Psoas muscle (tissue), 8 donors: ENCODE data around the gene ZMYND11. TPM values are rescaled to one million over a fixed set of nuclear protein-coding genes. Genes with fewer than 3 reads are reported as not detected.
A peak's percentile ranks its signal among the peaks of the same experiment; 100 is the strongest.

Experiments used
- ATAC-seq, 4 donors: fragments of 200-7000 bp; cut with Tn5 transposase; one replicate each; pipeline ENCODE4 v1.9.1; 2020; ENCODE audit warnings: moderate library complexity in 3 of 4, mild to moderate bottlenecking in 2 of 4
- DNase-seq, 2 donors: peaks; one replicate each; pipeline ENCODE4 v3.0.0-alpha.2; 2020
- H3K27ac ChIP-seq: fragments of 200-600 bp; one replicate; pipeline ENCODE4 v1.8.0; 2022
- H3K27me3 ChIP-seq, 3 donors: fragments of 200-600 bp in 1 of 3; one replicate each; pipeline versions ENCODE4 v1.6.1 to v1.8.0; 2013 to 2022; ENCODE audit warnings: low read length in 2 of 3, mild to moderate bottlenecking in 2 of 3, moderate library complexity in 1 of 3; ENCODE audit not compliant: insufficient read depth in 3 of 3
- H3K36me3 ChIP-seq, 2 donors: fragments of 200-600 bp in 1 of 2; one replicate each; pipeline versions ENCODE4 v1.6.1 to v1.8.0; 2013 to 2022; ENCODE audit warnings: low read depth in 1 of 2, mild to moderate bottlenecking in 1 of 2, moderate library complexity in 1 of 2; ENCODE audit not compliant: insufficient read depth in 1 of 2
- H3K4me1 ChIP-seq: fragments of 200-600 bp; one replicate; pipeline ENCODE4 v1.8.0; 2022
- H3K4me3 ChIP-seq: fragments of 200-600 bp; one replicate; pipeline ENCODE4 v1.8.0; 2022; ENCODE audit warnings: mild to moderate bottlenecking
- H3K9me3 ChIP-seq: fragments of 200-600 bp; one replicate; pipeline ENCODE4 v1.8.0; 2022
- WGBS, 3 donors: extraction: QIAGEN DNeasy Blood & Tissue Kit; methylation state at CpG; one replicate each; pipeline versions ENCODE4 v1.1.6 to v1.1.7; 2013; 5-methylcytosine and 5-hydroxymethylcytosine counted together
- intact Hi-C, 2 donors: fragments of 100-400 bp; cut with DNase I; formaldehyde crosslinking; loops; one replicate each; pipeline versions ENCODE4 v1.11.0 to v1.14.2; 2022
- polyA plus RNA-seq, 3 donors: library from polyadenylated mRNA; stranded (reverse); fragments of 200-250 nt; gene quantifications; one replicate each; pipeline ENCODE4 v1.2.3, GENCODE V29; 2013
- total RNA-seq, 4 donors: library from RNA; stranded (reverse); fragmentation: NEBNext Ultra II Directional in 2 of 4; extraction: Animal tissue kit (Norgen Biotek cat#: 25700) in 2 of 4; gene quantifications; one replicate each; pipeline versions ENCODE4 v1.2.1 to v1.2.4, GENCODE V29; 2021 to 2023
- TF ChIP-seq, protein P1 (sequence below): fragments of 200-600 bp; IDR thresholded peaks from one replicate; pipeline ENCODE4 v1.8.0; 2022; ENCODE audit warnings: antibody characterized with exemption
- donor health status: healthy with polysubstance abuse.
- donor health status: DM: no; HTN: no; CAD: no; lungs with moderate emphysema.
- donor health status: Bipolar disorder and iron deficiency.
- donor health status: healthy.
- donor health status: DM: yes; HTN: yes; CAD: no.
- donor health status: DM: no; HTN: no; CAD: no.
- donor health status: DM: no; HTN: no; CAD: no.
- donor health status: DM: yes; HTN: yes; CAD: no.

Gene ZMYND11
- total and polyA plus RNA-seq, 7 donors, result 27.2 to 75.9 (median 60.3) TPM

DNA sequence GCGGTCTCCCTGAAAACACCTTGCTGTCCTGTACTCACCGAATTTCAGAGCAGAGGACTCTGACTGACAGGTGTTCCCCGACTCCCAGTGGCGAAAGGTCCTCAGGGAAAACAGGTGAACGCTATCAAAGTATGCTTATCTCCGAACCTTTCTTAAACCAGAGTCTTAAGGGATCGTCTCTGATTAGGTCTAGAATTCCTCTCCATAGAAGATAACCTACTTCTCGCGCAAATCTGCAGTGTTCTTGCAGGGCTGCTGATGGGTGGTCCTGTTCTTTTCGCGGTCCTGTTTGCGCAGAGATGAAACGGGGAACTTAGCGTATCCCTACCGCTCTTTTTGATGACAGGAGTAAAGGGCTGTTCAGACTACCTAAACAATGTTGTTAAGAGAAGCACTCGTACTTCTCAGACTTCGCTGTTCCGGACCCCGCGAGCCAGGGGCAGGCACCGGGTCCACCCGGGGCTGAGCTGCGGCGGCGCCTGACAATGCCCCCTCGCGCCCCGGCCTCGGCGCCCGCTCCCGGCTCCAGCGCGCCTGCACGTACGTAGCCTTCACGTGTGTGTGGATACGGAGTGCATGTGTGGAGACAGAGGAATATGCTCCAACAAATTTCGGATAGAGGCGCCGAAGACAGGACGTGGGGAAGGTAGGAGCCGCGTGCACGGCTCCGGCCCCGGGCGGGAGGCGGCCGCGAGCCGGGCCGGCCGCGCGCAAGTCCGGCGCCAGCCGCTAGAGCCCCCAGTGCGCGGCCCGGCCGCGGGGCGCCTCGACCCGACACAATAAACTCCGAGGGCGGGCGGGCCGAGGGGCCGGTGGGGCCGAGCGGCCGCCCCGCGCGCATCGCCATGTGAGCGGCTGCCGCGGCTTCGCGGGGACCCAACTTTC, 766 bp upstream of the ZMYND11 start:
- no peaks in the 10 kb centered on the region for H3K27me3 ChIP-seq
- ATAC-seq, result peak; percentile 58 to 69 (median 62)
- H3K4me1 ChIP-seq, result peaks cover 27% of the 10 kb centered on the region
- intact Hi-C loops, result no loop called here
- DNase-seq, result peak; percentile 56 to 71
- H3K9me3 ChIP-seq, result no peaks in the 10 kb centered on the region
- 0 to 1% (median 0%) methylated on average over 51 to 84 of the region's 84 CpGs for WGBS, 3 donors
- peak overlapping the region; percentile 96 for H3K27ac ChIP-seq
- TF ChIP-seq, protein P1, sequence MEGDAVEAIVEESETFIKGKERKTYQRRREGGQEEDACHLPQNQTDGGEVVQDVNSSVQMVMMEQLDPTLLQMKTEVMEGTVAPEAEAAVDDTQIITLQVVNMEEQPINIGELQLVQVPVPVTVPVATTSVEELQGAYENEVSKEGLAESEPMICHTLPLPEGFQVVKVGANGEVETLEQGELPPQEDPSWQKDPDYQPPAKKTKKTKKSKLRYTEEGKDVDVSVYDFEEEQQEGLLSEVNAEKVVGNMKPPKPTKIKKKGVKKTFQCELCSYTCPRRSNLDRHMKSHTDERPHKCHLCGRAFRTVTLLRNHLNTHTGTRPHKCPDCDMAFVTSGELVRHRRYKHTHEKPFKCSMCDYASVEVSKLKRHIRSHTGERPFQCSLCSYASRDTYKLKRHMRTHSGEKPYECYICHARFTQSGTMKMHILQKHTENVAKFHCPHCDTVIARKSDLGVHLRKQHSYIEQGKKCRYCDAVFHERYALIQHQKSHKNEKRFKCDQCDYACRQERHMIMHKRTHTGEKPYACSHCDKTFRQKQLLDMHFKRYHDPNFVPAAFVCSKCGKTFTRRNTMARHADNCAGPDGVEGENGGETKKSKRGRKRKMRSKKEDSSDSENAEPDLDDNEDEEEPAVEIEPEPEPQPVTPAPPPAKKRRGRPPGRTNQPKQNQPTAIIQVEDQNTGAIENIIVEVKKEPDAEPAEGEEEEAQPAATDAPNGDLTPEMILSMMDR, result peak; percentile 33
- peak overlapping the region; percentile 85 for H3K4me3 ChIP-seq
- H3K36me3 ChIP-seq, result no peaks in the 10 kb centered on the region

DNA sequence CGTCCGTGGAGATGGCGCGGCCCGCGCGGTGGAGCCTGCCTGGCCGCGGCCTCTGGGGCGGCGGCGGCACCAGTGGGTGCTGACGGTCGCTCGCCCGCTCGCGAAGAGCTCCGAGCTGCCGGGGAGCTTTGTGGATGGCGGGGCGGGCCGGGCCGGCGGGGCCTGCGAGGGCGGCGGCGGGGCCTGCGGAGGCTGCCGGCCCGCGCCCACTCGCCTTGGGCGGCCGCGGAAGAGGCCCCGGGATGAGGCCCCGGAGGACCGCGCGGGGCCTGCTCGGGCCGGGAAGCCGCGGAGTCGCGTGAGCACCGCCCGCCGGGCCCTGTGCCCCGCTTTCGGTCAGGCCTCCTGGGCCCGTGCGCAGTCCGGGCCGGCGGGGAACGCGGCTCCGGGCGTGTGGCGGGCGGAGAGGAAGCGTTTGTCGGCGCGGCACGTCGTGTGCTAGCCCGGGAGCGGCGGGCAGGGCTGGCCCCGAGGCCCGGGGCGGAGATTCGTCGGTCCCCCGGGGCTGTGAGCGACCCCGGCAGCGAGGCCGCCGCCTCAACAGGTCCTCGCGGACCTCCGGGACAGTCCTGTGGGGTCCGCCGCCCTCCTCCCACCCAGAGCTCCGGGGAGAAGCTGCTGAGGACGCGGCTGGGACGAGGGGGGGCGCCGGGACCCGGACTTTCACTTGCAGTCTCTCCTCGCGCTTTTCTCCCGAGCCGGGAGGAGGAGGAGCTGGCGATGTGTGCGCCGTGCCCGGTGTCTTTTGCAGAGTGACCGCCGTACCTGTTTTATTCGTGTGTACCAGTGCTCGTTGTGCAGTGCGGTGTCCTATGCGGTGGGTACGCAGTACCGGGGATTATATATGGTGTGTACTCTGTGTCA, 578 bp downstream of the ZMYND11 start:
- TF ChIP-seq, protein P1, result no peak
- Histone ChIP-seq H3K36me3 (no peaks in the 10 kb centered on the region), H3K27me3 (no peaks in the 10 kb centered on the region), H3K4me3 (peak overlapping the region; percentile 85), H3K27ac (peak overlapping the region; percentile 96), H3K4me1 (peaks cover 35% of the 10 kb centered on the region), H3K9me3 (no peaks in the 10 kb centered on the region)
- WGBS, 3 donors, result 0 to 1% (median 0%) methylated on average over 54 to 104 of the region's 112 CpGs
- DNase-seq, result peak; percentile 70 to 81
- peak; percentile 53 to 68 (median 60) for ATAC-seq
- intact Hi-C loops, result no loop called here

DNA sequence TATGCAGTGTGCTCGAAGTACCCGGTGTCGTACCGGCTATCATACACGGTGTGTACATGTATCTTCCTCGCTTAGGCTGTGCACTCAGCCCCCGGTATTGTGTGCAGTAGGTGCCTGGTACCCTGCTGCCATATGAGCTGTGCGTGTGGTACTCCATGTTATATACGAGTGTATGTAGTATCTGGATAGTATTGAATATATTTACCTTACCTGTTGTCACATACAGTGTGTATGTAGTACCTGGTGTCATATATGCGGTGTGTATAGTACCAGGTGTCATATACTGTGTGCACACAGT, 1.2 kb downstream of the ZMYND11 start:
- intact Hi-C loops, result no loop called here
- WGBS, 3 donors, result 10 to 16% (median 12%) methylated on average over 10 of the region's 10 CpGs
- no peak for DNase-seq
- Histone ChIP-seq H3K4me3 (peak overlapping the region; percentile 85), H3K27ac (peak overlapping the region; percentile 96), H3K36me3 (no peaks in the 10 kb centered on the region), H3K9me3 (no peaks in the 10 kb centered on the region), H3K27me3 (no peaks in the 10 kb centered on the region), H3K4me1 (peaks cover 36% of the 10 kb centered on the region)
- ATAC-seq, result no peak
- TF ChIP-seq, protein P1, result no peak

DNA sequence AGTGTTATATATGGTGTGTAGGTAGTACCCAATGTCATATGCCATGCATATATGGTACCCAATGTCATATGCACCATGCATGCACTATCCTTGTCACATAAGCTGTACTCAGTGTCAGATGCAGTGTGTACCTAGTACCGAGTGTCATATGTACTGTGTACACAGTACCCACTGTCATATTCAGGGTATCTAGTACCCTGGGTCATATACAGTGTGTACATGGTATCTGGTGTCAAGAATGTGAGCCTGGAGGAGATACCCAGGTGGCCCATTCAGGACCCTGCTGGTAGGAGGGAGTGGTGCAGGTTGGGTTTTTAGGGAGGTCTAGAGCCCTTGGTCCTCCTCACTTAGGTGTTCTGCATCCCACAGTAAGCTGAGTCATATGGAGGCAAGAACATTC, 1.8 kb downstream of the ZMYND11 start:
- Histone ChIP-seq H3K9me3 (no peaks in the 10 kb centered on the region), H3K4me1 (peaks cover 36% of the 10 kb centered on the region), H3K4me3 (peak overlapping the region; percentile 85), H3K36me3 (no peaks in the 10 kb centered on the region), H3K27me3 (no peaks in the 10 kb centered on the region), H3K27ac (peak overlapping the region; percentile 96)
- peak in 3 of 4 donors; percentile 5 to 27 (median 20) for ATAC-seq
- TF ChIP-seq, protein P1, result peak; percentile 26
- no peak for DNase-seq
- WGBS, 3 donors, result 48 to 92% (median 77%) methylated on average over 1 of the region's 1 CpG
- intact Hi-C loops, result no loop called here
